ENCODE data around the gene TPBGL. TPM values are rescaled to one million over a fixed set of nuclear protein-coding genes. Genes with fewer than 3 reads are reported as not detected.

The TPBGL gene
- total and polyA plus RNA-seq, 4 donors, result 0.11 to 0.58 (median 0.33) TPM

GRCh38 chr11:75244052-75244814, 3.7 kb downstream of the TPBGL start:
- DNase-seq (no peak), ATAC-seq (ENCODE audit: insufficient read depth, low FRiP score) (no peak)
- H3K4me3 ChIP-seq, result no peak overlapping the region
- H3K36me3 ChIP-seq (ENCODE audit: control insufficient read depth in 4 of 4, insufficient read depth in 4 of 4, low read length in 4 of 4), result no peaks in the 10 kb centered on the region
- H3K9me3 ChIP-seq (ENCODE audit: control insufficient read depth in 4 of 4, insufficient read depth in 3 of 4, low read length in 3 of 4), result no peaks in the 10 kb centered on the region
- H3K27ac ChIP-seq (ENCODE audit: low read depth in 1 of 2, low read length in 1 of 2), result no peak overlapping the region
- TF ChIP-seq CTCF (IDR thresholded peaks at IDR 0.05; ENCODE audit: control extremely low read depth, extremely low read depth), result no peak
- H3K27me3 ChIP-seq (ENCODE audit: control insufficient read depth in 3 of 3, insufficient read depth in 3 of 3, low read length in 2 of 3), result peaks cover 3 to 46% (median 36%) of the 10 kb centered on the region in 3 donors
- H3K9ac ChIP-seq (ENCODE audit: insufficient read depth in 1 of 2, low read length in 2 of 2), result no peak overlapping the region
- 77 to 84% methylated on average over 10 of the region's 10 CpGs for WGBS, 2 donors
- peaks cover 0 to 6% (median 0%) of the 10 kb centered on the region in 5 donors for H3K4me1 ChIP-seq (ENCODE audit: control insufficient read depth in 5 of 5, insufficient read depth in 5 of 5, low read length in 5 of 5)

GRCh38 chr11:75245356-75246005, 4.9 kb downstream of the TPBGL start:
- Histone ChIP-seq H3K36me3 (ENCODE audit: control insufficient read depth in 4 of 4, insufficient read depth in 4 of 4, low read length in 4 of 4) (no peaks in the 10 kb centered on the region), H3K9ac (ENCODE audit: insufficient read depth in 1 of 2, low read length in 2 of 2) (no peak overlapping the region), H3K27ac (ENCODE audit: low read depth in 1 of 2, low read length in 1 of 2) (no peak overlapping the region), H3K4me3 (no peak overlapping the region), H3K4me1 (ENCODE audit: control insufficient read depth in 5 of 5, insufficient read depth in 5 of 5, low read length in 5 of 5) (peaks cover 0 to 6% (median 0%) of the 10 kb centered on the region in 5 donors), H3K9me3 (ENCODE audit: control insufficient read depth in 4 of 4, insufficient read depth in 3 of 4, low read length in 3 of 4) (no peaks in the 10 kb centered on the region), H3K27me3 (ENCODE audit: control insufficient read depth in 3 of 3, insufficient read depth in 3 of 3, low read length in 2 of 3) (peaks cover 4 to 34% (median 28%) of the 10 kb centered on the region in 3 donors)
- DNase-seq (no peak), ATAC-seq (ENCODE audit: insufficient read depth, low FRiP score) (no peak)
- 76 to 81% methylated on average over 5 of the region's 5 CpGs for WGBS, 2 donors
- TF ChIP-seq CTCF (IDR thresholded peaks at IDR 0.05; ENCODE audit: control extremely low read depth, extremely low read depth), result no peak

- Histone ChIP-seq H3K27me3 (ENCODE audit: control insufficient read depth in 3 of 3, insufficient read depth in 3 of 3, low read length in 2 of 3) (peaks cover 7 to 34% (median 28%) of the 10 kb centered on the region in 3 donors), H3K4me3 (no peak overlapping the region), H3K9me3 (ENCODE audit: control insufficient read depth in 4 of 4, insufficient read depth in 3 of 4, low read length in 3 of 4) (no peaks in the 10 kb centered on the region), H3K36me3 (ENCODE audit: control insufficient read depth in 4 of 4, insufficient read depth in 4 of 4, low read length in 4 of 4) (no peaks in the 10 kb centered on the region), H3K27ac (ENCODE audit: low read depth in 1 of 2, low read length in 1 of 2) (no peak overlapping the region), H3K9ac (ENCODE audit: insufficient read depth in 1 of 2, low read length in 2 of 2) (no peak overlapping the region), H3K4me1 (ENCODE audit: control insufficient read depth in 5 of 5, insufficient read depth in 5 of 5, low read length in 5 of 5) (peaks cover 0 to 3% (median 0%) of the 10 kb centered on the region in 5 donors)
- no peak for ATAC-seq (ENCODE audit: insufficient read depth, low FRiP score)
- no peak for TF ChIP-seq CTCF (IDR thresholded peaks at IDR 0.05; ENCODE audit: control extremely low read depth, extremely low read depth)
- WGBS, 2 donors, result 75 to 83% methylated on average over 7 of the region's 7 CpGs
- no peak for DNase-seq
Observed at GRCh38 chr11:75246006-75246670, 5.6 kb downstream of the TPBGL start.

Measured in lung (tissue), 12 donors.